Epidermal melanocyte (primary cell): ENCODE results near the gene SMAD3.
A peak's percentile ranks its signal among the peaks of the same experiment; 100 is the strongest.

Experiments used
- DNase-seq: peaks from one replicate; pipeline ENCODE4 v3.0.0; 2011; ENCODE audit warnings: low spot score; ENCODE audit not compliant: insufficient read length

Gene SMAD3

DNA sequence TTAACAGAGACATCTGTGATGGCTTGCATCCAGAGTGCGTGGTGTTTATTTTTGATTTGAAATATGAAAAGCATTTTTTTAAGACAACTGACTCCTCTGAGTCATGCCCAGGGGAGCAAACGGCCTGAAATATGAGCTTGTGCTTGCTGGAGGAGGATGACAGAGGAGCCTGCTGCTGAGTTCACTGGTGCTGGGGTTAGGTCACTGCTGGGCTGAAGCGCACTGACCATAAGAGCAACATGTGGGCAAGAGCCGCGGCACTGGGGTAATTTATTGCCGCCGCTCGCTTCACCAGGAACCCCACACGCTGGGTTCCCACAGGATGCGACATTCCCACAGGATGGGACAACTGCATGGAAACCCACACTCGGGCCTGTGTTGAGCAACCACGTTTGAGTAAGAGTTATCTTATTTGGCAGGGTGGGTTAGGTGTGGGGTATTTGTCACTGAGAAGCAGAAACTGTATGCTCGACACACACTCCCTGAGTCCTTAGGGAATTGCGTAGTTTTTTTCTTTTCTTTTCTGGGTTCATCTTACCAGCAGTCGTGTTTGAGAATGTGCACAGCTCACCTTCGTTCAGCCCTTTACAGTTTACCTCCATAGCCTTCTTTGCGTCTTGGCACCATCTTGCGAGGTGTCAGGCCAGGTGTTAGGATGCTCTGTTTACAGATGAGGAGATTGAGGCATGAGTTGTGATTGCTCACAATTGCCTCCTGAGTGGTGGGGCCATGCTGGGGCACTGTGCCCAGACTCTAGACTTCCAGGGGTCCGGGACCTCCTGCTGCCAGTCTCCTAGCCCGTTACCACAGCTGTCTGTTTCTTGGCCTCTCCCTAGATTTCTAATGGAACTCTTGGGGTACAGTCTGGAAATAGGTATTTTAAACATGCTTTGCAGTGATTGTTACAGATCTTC lies 60.4 kb downstream of the SMAD3 start:
- DNase-seq = peak; percentile 68

DNA sequence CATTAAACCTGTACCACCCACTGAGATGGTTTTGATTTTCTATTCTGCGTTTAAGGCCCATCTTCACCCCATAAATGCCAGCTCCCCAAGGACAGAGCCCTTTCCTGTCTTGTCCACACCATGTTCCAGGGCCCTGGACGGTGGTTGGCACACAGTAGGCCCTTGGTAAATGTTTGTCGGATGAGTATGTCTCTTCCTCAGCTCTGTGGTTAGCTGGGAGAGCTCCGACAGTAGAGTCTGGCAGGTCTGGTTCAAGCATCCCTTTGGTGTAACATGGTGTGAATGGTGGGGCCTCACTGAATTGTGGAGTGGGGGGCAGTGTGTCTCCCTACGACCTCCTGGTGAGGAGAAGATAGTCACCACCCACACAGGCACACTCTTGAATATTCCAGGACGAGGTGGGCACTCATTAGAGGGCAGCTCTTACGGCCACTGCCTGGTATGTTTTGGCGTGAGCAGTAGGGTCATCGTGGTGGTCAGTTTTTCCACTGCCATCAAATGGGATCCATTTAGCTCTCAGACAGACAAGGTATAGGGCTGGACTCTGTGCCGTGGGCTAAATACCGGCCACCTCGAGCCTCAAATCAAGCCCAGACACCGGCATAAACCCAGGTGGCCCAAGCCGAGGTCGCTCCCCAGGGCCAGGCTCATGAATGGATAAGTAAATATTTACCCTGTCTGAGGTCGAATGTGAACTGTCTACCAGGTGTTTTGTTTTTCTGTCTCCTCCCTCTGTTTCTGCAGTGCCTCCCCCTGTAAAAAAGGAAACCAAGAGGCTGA lies 61.3 kb downstream of the SMAD3 start:
- DNase-seq = no peak

DNA sequence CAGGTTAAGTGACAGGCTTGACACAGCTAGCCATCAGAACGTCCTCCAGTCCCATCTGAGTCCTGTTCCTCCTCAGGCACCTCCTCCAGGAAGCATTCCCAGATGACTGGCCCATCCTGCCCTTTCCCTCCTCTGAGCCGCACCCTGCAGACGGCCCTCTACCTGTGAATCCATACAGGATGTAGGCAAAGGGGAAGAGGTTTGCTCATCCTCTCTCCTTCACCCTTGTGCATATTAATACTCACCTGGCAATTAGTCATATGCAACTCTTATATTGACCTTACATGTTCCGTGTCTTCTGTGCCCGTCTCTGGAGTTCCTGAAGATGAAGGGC lies 61.9 kb downstream of the SMAD3 start:
- DNase-seq = no peak

DNA sequence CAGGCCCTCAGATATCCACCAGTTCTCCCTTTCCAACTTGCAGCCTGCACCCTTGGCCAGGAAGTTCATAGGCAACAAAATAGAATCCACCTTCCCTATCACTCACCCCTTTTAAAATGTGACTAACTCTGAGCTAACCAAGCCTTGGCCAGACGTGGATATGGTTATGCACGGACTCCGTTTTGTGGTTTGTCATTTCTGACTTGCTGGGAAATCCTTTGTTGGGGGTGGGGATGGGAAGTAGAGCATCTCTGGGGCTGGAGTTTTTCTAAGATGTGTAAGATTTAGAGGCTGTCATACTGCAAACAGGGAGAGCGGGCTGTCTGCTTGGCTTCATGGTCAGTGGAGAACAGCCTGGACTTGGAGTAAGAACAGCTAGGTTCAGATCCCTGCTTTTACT lies 62.6 kb downstream of the SMAD3 start:
- DNase-seq = no peak

DNA sequence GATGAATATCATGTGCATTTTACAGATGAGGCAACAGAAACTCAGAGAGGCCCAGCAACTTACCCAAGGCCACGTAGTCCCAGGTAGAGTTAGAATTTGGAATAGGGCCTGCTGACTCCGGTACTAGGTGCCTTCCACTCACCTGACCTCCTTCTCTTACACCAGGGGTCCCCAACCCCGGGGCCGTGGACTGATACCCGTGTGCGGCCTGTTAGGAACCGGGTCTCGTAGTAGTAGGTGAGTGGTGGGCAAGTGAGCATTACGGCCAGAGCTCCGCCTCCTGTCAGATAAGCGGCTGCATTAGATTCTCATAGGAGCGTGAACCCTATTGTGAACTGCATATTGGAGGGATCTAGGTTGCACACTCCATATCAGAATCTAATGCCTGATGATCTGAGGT lies 64.8 kb downstream of the SMAD3 start:
- no peak for DNase-seq

DNA sequence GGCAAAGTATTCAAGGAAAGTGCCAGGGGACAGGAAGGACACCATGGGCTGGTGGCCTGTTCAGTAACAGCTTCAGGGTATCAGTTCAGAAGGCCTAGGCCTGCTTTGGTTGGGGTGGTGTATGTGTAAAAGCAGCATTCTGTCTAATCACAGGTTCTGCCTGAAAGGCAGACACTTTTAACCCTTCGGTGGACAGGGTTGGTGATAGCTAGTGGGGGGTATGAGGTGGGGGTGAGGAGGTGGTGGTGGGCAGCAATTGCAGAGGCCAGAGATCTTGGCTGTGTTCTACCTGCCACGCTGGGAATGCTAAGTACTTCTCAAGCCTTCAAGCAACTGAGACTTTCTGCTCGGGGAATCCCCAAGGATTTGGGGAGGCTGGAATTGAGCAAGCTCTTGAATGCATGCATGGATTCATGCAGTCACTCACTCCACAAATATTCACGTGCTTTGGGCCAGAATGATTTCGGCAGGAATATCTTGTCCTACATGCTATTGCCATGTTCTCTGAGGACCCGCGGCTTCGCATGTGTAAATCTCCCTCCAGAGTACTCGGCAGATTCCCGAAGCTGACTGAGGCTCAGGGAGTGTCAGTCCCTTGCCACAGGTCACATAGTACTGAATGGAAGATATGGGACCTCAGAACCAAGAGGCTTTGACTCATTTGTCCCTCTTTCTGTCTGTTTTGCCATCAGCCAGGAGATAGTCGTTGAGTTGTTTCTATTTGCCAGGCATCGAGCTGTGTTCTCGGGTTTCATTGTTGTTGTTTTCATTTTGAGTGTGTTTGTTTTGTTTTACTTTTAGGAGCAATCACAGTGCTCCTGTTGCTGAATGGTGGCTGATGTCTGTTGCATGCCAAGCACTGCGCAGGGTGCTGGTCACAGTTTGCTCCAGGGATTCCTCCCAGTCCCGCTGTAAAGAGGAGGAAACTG lies 65.5 kb downstream of the SMAD3 start:
- no peak for DNase-seq

DNA sequence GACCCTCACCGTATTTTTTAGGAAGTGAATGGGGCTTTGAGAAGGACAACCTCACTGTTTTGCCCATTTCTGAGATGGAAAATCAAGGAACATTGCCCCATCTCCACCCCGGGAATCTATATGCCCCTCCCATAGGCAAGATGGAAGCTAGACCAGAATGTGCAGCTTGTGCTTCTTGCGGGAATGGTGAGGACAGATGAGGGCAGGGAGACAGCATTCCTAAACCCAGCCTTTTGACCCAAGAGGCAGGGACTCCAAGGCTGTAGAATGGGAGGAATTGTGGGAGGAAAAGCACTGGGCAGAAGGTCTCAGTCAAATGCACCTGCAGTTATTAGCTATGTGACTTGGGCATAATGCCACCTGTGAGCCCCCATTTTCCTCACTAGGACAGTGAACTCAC lies 66.9 kb downstream of the SMAD3 start:
- no peak for DNase-seq

DNA sequence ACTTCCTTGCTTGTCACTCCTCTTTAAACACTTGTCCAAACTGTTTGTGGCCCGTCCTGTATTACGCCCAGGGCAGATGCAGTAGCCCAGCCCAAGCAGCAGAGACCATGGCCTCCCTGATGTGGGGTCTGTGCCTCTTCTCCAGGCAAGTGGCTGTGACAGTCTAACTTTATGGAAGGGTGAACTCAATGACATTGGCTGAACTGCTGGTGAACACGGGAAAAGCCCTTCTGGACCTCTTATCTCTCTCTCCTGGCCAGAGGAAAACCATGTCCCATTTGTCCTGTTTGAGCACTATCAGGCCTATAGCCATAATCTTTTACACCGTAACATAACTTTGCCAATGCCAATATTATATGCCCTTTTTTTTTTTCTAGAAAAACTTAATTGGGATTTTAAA lies 67.6 kb downstream of the SMAD3 start:
- no peak for DNase-seq

DNA sequence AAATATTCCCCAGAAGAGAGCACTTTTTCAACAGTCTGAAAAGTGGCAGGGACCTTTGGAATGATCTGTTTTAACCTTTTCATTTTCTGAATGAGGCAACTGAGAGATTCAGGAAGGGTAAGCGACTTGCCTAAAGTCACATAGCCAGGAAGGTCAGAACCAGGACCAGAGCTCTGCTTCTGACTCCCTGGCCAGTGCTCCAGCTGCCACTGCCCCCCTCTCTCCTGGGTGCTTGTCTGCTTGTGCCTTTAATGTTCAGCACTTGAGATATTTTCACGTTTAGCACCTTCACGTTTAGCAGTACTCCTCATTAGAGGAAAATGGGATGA lies 68.3 kb downstream of the SMAD3 start:
- DNase-seq = no peak

DNA sequence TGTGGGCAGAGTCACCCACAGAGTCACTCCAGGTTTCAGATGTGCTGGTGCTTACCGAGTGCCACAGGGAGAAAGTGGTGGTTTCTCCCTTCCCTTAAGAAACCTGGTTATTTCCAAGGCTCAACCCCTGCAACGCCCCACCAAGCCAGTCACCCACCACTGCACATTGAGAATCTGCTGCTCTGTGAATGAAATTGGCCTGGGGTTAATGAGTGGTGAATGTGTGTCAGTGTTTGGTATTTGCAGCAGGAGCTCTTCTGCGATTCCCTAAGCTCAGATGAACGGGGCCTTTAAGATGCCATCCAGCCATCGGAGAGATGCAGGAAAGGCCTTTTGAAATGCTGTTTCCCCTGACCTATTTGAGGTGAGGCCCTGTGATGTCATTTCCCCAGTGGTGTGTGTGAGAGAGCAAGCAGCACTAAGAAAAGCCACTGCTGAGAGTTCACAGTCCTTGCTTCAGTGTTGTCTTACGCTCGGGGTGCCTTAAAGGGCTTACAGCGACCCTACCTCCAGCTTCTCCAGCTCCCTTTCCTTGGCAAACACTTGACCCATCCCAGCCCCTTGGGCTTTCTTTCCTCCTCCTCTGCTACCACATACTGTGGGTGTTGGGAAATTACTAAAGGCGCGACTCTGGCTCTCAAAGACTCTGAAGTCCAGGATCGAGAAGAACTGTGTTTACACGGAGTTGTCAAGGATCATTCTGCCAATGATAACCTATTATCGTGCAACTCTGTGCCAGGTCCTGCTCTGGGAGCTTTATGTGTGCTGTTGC lies 68.9 kb downstream of the SMAD3 start:
- DNase-seq = no peak

DNA sequence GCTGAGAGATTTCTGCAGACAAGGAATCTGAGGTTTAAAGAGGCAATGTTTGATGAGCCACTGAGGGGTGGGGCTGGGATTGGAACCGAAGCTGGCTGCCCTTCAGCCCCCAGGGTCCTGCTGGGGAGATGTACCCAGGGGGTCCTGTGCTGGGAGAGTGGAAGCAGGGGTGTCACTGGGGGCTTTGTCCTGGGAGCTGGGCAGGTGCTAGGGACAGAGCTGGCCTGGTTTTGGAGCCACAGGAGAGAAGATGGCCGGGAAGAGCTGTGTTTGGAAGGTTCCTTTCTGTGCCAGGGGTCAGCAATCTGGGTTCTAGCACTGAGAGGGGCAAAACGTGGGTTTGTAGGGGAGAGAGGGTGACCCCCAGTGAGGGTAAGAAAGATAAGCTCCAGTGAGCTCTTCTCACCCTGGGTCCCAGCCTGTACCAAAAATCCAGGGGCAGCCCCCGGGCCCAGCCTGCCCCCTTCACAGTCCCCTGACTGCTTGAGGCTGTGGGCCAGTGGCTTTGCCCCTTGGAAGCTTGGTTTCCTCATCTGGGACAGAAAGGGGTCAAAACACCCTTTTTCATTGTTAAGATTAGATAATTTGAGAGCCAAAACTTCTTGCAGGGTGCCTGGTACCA lies 69.6 kb downstream of the SMAD3 start:
- DNase-seq = no peak

DNA sequence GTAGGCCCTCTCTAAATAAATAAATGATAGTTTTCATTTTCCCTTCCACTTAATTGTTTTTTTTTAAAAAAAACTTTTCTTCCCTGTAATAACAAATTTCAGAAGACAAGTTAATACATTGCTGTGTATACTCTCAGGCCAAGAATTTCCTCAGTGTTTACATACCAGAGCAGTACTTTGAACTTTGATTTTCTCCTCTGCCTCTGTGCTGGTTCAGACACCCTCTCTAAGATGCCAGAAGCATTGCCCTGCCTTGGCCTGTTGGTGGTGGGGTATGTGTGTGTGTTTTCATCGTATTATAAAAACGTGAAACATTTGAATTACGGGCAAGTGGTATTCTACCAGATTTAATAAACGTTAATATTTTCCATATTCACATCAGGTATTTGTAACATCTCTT lies 70.1 kb downstream of the SMAD3 start:
- DNase-seq = no peak

DNA sequence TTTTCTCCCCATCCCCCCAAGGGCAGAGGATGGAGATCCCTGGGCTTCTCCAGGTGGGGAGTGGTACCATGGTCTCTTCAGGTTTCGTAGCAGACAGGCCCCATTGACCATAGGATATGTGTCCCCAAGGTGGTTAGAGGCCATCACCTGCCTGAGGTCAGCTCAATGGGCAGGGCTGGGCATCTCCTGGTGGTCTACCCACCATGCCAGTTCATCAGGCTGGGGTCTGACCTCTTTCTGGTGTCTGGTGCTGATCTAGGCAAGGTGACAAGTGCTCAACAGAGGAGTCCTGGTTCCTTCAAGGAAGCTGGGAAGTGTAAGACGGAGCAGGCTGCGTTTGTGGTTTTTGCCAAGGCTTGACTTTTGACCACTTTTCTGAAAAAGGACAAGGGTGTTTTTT lies 71.4 kb downstream of the SMAD3 start:
- no peak for DNase-seq

DNA sequence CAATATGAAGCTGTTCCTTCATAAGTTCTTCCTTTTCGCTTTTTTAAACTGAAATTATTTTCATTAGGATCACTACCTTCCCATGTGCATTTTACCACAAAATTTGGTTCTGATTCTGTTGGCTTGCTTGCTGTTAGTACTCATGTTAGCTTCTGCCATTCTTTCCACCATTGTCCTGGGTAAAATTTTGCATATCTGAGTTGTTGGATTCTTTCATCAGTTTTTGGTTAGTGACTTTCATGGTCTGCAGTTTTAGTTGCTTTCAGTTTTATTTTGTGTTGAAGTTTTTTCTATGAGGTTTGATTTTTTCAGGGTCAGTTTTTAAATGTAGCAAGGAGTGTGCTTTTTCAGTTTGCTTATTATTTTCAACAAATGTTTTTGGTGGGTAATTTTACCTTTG lies 71.9 kb downstream of the SMAD3 start:
- DNase-seq = no peak

DNA sequence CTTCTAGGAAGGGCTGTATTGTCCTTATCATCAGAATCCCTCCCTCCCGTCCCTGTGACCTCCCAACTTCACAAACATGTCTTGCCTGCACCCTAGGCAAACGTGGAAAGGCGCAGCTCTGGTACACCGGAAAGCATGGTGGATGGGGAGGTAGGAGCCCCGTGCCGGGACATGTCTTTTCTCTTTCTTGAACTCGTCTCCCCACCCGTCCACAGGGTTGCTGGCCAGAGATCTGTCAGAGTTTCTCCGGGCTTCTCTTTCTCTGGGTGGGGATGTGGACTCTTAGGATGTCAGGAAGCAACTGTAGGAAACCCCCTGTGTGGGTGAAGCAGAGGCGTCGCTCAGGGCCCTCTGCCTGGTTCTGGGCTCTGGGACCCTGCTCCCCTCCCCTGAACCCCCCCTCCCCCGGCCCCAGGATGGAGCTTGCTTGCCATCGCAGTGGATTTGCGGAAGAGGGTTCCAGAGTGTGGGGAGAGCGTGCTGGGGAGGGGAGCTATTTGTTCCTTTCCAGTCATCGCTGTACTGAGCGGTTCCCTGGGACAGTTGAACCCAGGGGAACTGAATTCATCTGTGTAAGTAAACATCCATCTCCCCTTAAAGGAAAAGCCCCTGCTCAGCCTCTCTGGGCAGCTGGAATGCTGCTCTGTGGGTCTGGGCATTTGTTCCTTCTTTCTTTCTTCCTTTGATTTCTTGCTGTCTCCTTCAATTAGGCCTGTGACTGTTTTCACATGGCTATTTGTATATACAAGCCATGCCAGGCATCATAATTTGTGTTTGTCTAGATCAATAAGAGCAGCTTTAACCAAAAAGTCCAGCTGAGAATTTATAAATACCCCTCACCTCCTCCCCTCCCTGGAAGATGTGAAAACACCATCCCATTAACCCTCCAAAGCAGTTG lies 72.8 kb downstream of the SMAD3 start:
- no peak for DNase-seq

DNA sequence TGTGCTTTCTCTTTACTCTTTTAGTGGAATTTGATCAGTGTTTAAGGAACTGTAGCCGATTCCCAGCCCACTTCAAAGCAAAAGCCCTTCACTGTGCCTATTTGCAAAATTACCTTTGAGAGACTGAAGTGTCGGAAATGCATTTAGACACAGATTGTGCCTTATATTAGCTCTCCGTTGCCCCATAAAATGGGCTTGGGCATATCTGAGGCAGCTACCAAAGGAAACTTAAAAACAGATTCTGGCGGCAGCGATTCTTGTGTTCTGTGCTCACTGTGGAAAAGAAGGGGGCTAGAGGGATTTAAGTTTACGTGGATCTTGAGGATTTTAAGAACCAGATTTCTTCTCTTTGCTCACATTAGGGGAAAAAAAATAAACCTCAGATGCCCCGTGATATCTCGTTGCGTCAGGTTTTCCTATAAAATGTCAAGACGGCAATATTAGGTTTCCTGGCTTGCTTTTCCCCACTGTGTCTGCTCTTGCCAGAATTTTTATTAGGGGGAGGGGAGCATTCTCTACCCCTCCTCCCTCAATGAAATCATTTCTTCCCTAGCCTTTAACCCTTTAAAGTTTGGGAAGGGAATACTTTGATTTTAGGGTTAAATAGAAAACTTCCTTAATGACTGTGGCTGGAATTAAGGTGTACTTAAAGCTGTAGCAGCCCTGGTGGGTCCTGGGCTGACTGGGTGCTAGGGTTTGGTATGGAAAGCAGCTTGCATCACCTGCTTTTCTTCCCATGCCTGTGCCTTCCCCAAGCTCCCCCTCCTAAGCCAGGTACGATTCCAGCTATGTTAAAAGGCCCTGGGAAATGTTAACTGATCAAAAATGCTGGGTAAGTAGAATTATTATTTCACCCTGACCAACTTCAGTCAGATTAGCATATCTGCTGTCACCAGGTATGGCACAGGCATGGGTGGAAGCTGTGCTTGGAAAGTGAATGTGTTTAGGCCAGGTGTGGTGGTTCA lies 73.8 kb downstream of the SMAD3 start:
- no peak for DNase-seq

DNA sequence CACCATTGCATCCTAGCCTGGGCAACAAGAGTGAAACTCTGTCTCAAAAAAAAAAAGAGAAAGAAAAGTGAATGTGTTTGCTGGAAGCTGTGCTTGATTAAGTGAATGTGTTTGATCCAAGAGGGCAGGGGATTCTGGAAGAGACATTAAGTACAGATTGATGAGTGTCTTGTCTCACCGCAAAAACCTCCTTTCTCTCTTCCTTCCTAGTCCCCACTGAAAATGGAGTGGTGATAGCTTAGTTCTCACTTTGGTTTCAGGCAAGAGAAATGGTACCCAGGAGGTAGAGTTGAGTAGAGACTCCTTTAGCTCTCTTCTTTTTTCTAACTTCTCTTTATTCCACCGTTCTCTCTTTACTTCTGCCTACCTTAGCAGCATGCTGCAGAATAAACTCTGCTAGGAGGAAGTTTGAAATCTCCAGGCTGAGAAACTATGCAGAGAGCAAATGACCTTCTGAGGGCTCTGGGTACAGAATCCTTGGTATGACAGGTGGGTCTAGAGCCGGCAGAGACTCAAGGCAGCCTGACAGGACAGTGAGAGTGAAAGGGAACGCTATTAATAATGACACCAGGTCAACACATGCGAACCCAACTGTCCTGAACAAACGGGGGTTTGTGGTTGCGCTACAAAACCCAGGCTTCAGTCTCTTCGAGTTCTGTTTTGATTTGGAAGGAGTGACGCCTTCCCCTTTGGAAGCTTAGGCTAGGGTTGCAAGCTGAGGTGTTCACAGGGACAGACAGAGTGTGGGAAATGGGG lies 74.9 kb downstream of the SMAD3 start:
- no peak for DNase-seq
